Stimulated activated CD4-positive, alpha-beta T cell treated with anti-CD3 and anti-CD28 coated beads, Interleukin-4, amount 100 ng/mL, for 24 hours (primary cell): ENCODE data around the gene THAP11.
"Not testable (repeated sequence)": the region's sequence is repeated elsewhere in the genome, so short reads cannot be mapped to it uniquely, and the experiment has no call there.

Experiments used
- DNase-seq: peaks from one replicate; pipeline ENCODE4 v3.0.0-alpha.2; 2020

THAP11 gene

DNA sequence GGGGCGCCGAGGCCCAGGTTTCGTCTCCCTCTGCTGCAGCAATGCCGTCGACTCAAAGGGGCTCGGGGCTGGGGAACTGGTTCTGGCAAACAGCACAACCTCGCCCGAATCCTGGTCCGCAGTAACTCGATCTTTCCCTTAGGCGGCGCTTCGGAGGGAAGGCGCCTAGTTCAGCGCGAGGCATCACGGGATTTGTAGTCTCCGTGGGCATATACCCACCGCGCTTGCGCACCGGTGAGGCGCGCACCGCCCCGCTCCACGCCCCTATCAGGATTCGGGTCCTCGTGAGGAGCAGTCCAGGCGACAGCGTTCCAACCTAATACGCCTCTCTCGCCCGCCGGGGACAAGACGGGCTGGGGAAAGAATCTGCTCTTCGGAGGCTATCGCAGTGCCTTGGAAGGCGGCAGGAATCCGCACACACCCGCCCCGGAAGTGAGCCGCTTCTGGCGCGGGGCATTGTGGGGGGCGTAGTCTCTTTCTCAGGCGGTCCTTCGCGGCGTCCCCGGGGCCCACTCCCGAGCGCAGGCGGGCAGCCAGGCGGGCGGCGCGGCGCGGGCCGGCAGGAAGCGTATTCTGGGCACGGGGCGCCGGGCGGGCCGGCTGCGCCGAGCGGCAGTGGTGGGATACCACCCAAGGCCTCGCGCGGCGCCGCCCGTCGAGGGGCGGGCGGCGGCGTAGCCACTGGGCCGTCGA is at the start of gene THAP11:
TSS of gene THAP11 (plus strand) at position 505 of the 693 bp plus-strand sequence. CDS start 235 bp downstream, outside the sequence.
- DNase-seq: peak; percentile 95

DNA sequence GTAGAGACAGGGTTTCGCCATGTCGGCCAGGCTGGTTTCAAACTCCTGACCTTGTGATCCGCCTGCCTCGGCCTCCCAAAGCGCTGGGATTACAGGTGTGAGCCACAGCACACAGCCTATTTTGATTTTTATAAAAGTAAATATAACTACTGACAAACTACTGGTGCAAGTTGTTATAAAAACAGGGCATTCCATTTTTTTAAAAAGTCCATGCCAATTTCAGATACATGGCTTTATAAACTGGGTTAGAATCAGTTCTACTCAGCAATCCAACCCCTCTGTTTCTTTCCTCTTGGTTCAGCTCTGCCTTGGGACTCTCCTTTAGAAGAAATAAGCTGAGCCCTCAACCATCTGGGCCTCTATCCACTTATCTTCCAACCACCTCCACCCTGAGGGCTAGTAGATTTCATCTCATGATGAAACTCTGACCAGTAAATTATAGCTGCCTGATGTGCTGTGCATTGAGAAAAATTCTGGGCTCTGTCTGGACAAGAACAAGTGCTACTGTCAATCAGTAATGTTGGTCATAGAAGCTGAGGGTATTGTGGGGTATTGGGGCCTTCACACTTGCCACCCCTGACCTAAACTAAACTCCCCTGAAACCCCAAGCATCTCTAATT is 45.9 kb upstream of the THAP11 start:
- DNase-seq: no peak

DNA sequence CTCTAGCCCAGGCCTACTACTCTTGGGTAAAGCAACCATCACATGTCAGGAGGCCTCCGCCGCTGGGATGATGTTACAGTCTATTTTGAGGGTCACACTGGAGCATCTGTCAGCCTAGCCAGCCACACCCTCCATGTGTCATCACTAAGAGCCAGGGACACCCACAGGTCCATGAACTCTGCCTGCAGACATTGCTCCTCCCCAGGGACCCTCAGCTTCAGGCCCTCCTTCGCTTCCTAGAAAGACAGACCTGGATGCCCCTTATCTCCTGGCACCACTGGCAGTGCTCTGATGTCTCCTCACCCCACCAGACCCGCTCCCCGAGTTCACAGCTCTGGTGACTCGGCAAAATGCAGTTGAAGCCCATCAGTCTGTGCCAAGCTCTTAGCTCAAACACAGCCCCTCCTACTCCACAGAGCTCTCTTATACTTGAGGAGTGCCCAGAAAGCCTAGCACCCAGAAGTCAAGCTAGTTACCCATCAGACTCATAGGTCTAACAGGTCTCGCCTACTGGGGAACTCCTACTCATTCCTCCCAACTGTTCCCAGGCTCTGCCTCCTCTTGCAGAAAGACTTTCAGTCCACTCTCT is 41.7 kb upstream of the THAP11 start:
- DNase-seq: no peak

DNA sequence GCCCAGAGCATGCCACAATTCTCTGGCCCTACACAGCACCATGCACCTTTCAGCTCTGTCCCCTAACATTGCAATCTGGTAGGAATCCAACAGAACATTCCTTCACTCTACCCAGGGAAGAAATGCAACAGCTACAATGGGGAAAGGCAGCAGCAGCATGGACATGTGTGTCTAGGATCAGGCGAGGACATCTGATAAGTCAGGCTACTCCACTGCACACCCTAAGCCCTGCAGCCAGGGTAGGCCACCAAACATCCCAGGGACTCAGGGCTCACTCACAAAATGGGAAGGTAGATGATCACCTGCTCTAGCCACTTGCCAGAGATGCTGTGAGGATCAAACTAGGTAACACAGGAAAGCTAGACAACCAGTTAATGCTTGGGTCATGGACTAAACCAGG is 40.9 kb upstream of the THAP11 start:
- DNase-seq: no peak

DNA sequence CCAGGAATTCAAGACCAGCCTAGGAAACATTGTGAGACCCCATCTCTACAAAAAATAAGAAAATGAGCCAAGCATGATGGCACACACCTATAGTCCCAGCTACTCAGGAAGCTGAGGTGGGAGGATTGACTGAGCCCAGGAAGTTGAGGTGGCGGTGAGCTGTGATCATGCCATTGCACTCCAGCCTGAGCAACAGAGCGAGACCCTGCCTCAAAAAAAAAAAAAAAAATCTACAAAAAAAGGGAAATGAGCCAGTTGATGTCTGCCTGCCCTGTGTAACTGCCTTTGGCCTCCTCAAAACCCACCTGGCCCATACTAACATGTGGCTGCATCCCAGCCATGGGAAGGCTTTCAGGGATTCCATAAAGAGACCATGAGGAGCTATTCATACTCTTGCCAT is 40.2 kb upstream of the THAP11 start:
- peak; percentile 11 for DNase-seq

DNA sequence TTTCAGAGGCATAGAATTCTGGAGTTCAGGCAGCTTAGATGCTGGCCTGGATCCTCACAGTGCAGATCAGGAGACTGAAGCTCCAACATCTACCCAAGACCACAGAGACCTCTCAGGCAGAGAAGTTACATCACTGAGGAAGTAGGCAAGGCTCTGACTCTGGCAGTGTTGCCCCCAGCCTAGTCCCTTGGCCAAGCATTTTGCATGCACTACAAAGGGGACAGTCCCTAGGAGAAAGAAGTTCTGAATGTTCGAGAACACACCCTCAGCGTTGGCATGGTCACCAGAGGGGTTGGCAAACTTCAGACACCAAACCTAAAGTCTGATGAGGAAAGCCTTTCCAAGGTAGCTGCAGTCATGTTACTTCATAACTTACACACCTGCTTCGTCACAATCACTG is 38.2 kb upstream of the THAP11 start:
- DNase-seq: no peak

DNA sequence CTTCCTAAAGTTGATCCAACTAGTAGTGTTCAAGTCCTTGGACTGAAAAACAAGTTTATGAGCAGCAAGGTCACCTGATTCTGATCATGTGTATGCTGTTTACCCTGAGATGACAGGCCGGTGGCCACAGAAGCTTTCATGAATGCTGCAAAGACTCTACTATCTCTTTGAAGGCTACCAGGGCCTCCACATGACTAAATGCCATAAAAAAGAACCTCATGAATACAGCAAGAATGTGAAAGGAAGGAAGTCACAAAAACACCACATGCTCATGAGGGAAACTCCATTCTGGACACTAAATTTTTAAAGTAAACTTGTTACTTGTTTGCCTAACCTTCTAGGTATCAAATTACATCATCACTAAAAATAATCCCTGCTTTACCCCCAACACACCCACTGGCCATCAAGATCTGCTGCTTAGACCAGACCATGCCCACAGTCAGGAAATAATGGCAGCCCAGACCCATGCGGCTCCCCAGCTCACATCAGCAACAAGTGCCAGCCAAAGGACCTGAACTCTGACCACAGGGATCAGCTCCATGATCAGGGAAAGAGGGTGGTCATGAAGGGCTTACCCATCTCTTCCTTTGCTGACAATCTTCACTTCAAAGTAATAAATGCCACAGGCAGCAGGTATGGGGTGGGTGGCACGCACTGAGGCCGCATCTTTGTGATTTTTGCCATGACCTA is 37.1 kb upstream of the THAP11 start:
- no peak for DNase-seq

DNA sequence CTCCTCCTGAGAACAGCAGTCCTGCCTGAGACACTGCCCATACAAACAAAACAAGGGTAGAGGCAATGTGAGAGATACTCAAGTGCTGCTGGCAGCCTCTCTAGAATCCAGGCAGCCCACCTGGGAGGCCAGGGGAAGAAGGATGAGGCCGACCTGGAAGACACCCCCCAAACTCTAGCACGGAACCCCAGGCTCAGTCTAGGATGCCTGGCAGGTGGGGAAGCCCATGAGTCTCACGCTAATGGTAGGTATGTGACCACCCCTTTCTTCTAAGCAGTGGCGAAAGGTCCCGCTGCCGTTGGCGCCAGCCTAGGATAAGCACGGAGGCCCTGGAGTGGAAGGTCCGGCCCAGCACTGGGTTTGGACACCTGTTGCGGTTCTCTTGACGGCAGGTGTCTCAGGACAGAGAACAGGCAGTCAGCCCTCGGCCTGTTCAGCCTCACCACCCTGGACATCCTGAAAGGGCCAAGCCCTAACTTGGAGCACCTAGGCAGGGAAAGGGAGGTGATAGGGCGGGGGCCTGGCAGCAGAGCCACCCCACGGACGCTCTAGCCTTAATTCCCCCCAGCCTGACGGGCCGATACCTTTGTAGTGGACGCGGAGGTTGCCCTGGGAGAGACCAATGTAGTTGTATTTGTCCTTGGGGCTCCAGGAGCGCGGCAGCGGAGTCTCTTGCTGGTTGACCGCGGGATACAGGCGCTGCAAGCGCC is 36.2 kb upstream of the THAP11 start:
- DNase-seq: no peak

DNA sequence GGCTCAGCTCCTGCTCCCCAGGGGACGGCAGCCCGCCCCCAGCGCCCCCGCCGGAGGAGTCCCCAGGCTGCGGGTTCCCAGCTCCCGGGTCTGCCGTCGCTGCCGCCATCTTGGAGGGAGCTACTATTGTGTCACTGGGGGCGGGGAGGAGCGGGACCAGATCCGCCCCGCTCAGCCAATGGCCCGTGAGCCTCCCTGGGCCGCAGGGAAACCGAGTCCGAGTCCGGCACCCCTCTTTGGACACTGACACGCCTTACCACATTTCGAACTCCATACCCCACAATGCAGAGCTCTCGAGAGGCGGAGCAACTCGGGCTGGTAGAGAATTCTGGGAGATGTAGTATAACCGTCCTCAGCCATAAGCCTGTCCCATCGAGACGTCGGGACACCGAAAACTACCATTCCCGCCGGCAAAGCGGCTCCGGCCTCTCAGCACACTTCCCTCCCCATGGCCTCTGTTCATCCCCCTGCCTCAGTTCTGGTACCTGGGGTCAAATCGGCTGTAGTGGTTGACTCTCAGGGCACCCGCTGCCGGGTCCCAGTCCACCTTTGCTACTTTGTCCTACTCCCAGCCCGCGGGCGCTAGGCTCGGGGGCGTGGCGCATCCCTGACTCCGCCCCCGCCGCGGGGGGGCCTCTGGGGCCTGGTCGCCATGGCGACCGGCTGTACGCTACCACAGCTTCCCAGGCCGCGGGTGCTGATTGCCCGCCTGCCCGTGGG is 35.5 kb upstream of the THAP11 start, which contains the start of the genes RANBP10 and TSNAXIP1:
TSS of gene RANBP10 (minus strand) at position 133 of the 720 bp plus-strand sequence. CDS start at position 109, 24 bp downstream.
TSS of gene TSNAXIP1 (plus strand) at position 462 of the 720 bp plus-strand sequence. CDS start 261 bp downstream, outside the sequence.
- DNase-seq: peak; percentile 98

DNA sequence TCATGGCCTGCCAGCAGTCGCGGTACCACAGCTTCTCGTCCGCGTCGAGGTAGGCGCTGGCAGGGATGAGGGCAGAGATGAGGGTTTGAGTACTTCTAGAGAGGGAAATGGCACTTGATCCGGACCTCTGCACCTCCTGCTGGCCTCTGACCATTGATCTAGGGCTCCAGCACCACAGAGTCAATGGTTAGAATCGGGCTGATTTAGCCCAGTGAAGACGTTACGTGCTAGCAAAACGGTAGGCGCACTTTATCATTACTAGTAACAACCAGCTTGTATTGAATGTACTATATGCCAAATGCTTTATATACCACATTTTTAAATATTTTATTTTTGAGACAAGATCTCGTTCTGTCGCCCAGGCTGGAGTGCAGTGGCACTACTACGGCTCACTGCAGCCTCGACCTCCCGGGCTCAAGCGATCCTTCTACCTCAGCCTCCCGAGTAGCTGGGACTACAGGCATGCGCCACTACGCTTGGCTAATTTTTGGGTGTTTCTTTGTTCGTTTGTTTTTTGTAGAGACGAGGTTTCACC is 34.9 kb upstream of the THAP11 start:
- DNase-seq: no peak

DNA sequence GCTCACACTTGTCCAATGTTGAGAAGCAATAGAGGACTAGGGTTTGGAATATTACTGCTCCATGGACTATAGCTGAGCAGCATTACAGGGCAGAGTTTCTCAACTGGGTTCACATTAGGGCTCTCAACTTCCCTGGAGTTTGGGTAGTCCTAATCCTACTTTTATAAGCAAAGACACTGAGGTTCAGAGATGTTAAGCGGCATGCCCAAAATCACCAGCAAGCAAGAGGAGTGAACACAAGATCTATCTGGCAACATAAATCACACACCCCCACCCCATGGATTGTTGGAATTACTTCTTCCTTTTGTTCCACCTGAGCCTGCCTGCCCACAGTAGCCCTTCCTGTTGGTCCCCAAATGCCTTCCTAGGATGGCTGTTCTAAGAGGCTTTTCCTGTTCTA is 30.2 kb upstream of the THAP11 start:
- no peak for DNase-seq

DNA sequence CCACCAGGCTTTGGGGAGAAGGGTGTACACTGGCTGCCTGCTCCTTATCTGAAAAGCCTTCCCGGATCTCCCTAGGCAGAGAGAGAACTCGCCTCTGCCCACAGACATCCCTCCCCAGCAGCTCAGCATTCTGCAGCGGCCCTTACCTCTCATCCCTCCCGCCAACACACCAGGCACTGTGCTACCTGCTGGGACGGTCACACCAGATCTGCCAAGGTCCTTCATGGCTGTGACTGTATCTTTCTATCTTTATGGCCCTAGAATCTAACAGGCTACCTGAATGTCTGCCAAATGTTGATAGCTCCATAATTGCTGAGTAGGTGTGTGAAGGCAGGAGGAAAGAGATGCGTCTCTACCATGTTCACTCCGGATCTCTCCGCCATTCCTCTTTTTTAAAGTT is 27.6 kb upstream of the THAP11 start:
- no peak for DNase-seq

DNA sequence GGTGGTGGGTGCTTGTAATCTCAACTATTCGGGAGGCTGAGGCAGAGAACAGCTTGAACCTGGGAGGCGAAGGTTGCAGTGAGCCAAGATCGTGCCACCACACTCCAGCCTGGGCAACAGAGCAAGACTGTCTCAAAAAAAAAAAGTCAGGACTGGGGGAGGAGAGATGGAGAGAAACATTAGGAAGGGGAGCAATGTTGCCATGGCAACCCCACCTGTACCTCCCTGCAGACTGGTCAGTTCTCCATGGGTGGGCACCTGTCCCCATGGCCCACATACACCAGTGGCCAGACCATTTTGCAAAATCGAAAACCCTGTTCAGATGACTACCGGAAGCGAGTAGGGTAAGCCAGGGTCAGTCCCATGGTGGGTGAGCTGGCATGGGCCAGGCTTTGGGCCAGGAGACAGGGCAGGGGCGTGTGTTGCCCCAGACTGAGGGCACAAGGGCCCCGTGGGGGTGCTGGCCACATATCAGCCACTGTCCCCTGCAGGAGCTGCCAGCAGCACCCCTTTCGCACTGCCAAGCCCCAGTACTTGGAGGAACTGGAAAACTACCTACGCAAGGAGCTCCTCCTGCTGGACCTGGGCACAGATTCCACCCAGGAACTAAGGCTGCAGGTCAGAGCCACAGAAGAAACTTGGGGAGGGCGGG is 21.4 kb upstream of the THAP11 start:
- DNase-seq: no peak

DNA sequence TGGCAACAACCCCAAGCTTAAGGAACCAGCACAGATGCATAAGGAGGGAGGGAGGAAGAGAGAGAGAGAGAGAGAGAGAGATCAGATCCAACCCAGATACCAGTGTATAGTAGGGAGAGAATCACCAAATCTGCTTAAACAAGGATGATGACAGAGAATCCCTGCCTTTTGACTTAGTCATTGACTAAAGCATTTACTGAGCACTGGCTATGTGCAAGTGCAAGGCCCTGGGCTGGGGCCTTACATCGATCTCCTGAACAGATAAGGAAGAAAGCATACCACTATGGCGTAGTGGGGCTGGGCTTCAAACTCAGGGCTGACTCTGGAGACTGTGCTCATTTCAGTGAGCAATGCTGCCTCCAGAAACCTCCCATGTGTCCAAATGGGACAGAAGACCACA is 19.6 kb upstream of the THAP11 start:
- no peak for DNase-seq

DNA sequence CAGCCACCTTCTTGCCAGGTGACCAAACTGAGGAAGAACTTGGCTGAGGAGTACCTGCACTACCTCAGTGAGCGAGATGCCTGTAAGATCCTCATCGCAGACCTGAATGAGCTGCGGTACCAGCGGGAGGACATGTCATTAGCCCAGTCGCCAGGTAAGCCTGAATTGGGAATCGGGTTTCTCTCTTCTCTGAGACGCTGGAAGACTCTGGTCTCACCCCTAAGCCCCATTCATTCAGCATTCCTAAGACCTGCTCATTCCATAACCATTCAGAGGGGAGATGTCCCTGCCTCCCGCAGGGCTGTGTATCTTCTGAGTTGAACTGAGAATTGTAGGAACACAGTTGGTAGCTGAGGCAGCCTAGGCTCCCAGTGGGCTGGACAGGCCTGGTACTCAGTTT is 17.0 kb upstream of the THAP11 start:
- DNase-seq: no peak

DNA sequence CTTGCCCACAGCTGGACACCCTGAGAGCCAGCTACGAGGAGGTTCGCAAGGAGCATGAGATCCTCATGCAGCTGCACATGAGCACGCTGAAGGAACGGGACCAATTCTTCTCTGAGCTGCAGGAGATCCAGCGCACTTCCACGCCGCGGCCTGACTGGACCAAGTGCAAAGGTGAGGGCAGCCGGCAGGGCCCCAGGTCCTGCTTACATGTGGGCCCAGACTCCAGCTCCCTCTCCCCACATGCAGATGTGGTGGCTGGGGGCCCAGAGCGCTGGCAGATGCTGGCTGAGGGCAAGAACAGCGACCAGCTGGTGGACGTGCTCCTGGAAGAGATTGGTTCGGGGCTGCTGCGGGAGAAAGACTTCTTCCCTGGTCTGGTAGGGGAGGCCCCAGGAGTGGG is 16.2 kb upstream of the THAP11 start:
- no peak for DNase-seq

DNA sequence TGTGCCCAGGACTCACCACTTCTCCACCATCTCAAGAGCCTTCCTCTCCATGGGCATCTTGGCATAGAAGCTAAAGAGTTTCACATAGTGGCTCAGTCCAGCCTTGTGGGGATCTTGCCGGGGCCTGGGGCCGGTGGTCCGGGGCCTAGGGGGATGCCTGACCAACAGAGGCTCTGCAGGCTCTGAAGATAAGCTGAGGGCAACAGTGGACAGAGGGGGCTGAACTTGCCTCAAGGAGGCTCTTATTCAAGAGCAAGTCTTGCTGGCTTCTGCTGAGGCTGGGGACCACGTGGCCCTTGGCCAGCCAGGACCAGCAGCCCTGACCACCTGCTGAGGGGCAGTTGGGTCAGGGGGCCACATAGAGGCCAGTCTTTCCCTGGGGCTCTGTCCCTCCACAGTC is 13.5 kb upstream of the THAP11 start:
- no peak for DNase-seq

DNA sequence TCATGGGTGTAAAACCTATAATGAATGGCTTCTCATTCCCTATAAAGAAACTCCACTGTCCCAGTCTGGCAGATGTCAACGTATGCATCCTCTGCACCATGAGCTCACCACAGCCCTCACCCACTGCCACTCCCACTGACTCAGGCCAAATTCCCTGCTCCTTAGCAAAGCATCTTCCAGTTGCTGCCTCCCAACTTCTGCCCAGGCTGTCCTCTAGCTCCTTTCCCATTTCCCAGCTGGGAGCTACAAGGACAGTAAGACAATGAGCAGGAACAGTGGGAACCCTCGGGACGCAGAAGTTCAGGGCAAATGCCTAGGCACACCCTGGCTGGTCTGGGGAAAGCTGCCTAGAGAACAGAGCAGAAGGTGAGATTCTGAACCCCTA is 9.1 kb upstream of the THAP11 start:
- DNase-seq: no peak

DNA sequence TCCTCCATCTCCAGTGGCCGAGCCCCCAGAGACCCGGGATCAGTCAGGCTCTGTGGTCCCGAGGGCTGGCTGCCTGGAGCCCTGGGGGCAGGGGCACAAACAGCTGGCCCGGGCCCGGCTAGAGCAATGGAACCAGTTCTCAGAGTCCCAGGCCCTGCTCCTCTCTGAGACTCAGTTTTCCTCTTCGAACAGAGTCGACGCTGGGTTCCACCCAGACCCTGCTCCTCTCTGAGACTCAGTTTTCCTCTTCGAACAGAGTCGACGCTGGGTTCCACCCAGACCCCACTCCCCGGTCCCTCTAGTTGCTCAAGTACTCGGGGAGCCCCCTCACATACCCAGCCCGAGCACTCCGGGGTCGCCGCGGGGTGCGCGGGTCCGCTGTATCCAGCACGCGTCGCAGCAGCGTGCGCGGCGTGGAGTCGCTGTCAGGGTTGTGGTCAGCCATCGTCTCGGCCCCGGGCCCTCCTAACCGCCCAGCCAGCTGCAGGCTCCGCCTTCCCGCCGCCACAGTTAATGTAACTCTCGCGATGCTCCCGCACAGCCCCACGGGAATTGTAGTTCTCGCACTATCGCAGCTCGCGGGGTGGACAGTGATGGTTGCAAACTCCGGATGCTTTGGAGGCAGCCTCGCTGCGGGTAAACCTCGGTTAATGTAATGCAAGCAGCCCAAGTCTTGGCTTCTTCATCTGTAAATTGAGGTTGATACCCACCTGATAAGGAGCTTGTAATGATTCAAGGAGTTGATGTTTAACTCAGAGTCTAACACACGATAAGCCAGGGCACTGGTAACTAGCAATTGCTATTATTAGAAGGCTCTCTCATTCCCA is 8.5 kb upstream of the THAP11 start:
- DNase-seq: peak; percentile 94

DNA sequence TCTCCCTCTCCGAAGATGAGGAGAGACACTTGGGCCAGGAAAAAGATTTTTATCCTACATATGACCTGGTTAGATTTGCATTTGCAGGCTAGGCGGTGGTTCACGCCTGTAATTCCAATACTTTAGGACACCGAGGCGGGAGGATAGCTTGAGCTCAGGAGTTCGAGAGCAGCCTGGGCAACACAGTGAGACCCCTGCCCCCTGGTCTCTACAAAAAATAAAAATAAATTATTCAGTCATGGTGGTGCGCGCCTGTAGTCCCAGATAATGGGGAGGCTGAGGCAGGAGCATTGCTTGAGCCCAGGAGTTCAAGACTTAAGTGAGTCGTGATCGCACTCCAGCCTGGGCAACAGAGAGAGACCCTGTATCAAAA is 7.9 kb upstream of the THAP11 start:
- no peak for DNase-seq

DNA sequence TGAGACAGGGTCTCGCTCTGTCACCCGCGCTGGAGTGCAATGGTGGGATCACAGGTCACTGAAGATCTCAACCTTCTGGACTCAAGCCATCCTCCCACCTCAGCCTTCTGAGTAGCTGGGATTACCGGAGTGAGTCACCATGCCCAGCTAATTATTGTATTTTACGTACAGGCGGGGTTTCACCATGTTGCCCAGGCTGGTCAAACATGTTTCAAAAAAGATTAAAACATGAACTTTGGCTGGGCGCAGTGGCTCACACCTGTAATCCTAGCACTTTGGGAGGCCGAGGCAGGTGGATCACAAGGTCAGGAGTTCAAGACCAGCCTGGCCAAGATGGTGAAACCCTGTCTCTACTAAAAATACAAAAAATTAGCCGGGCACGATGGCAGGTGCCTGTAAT is 4.9 kb upstream of the THAP11 start:
- DNase-seq: not testable (repeated sequence)
